Mesendoderm (in vitro differentiated cells): Measurements from ENCODE around the gene TNRC6B.
"Not testable (repeated sequence)": the region's sequence is repeated elsewhere in the genome, so short reads cannot be mapped to it uniquely, and the experiment has no call there.

Source experiments
- DNase-seq: peaks from one replicate; pipeline ENCODE4 v3.0.0; 2013
- H2AK5ac ChIP-seq: 2 replicates; pipeline ENCODE4 v1.6.1; 2013; ENCODE audit warnings: low read length, inconsistent platforms
- H2BK120ac ChIP-seq: 2 replicates; pipeline ENCODE4 v1.6.1; 2013; ENCODE audit warnings: low read depth, mild to moderate bottlenecking, low read length, moderate library complexity, mixed read lengths
- H2BK15ac ChIP-seq: replicated peaks from 2 replicates; pipeline ENCODE4 v1.6.1; 2013; ENCODE audit warnings: low read depth, mild to moderate bottlenecking, moderate library complexity
- H2BK5ac ChIP-seq: 2 replicates; pipeline ENCODE4 v1.6.1; 2013; ENCODE audit warnings: low read length, inconsistent platforms
- H3K18ac ChIP-seq: 2 replicates; pipeline ENCODE4 v1.6.1; 2013; ENCODE audit warnings: mild to moderate bottlenecking, low read length, mixed read lengths
- H3K23ac ChIP-seq: one replicate; pipeline ENCODE4 v1.6.1; 2013; ENCODE audit warnings: low read length
- H3K27ac ChIP-seq: 2 replicates; pipeline ENCODE4 v1.5.1; 2013; ENCODE audit warnings: low read depth, mild to moderate bottlenecking, inconsistent platforms, low read length, moderate library complexity
- H3K27me3 ChIP-seq: 2 replicates; pipeline ENCODE4 v1.6.1; 2013; ENCODE audit warnings: low read length, control low read depth, mild to moderate bottlenecking, inconsistent platforms; ENCODE audit not compliant: insufficient read depth, poor library complexity
- H3K36me3 ChIP-seq: 2 replicates; pipeline ENCODE4 v1.6.1; 2013; ENCODE audit warnings: low read length, inconsistent platforms; ENCODE audit not compliant: control insufficient read depth, insufficient read depth
- H3K4ac ChIP-seq: one replicate; pipeline ENCODE4 v1.6.1; 2013; ENCODE audit warnings: low read depth, mild to moderate bottlenecking, low read length, moderate library complexity
- H3K4me1 ChIP-seq: 2 replicates; pipeline ENCODE4 v1.6.1; 2013; ENCODE audit warnings: low read depth, low read length, inconsistent platforms; ENCODE audit not compliant: control insufficient read depth
- H3K4me2 ChIP-seq: 2 replicates; pipeline ENCODE4 v1.6.1; 2013; ENCODE audit warnings: low read length
- H3K4me3 ChIP-seq: 2 replicates; pipeline ENCODE4 v1.5.1; 2013; ENCODE audit warnings: mild to moderate bottlenecking, low read length
- H3K56ac ChIP-seq: one replicate; pipeline ENCODE4 v1.6.1; 2013; ENCODE audit warnings: low read length
- H3K79me1 ChIP-seq: 2 replicates; pipeline ENCODE4 v1.6.1; 2013; ENCODE audit warnings: low read length, inconsistent platforms
- H3K79me2 ChIP-seq: 2 replicates; pipeline ENCODE4 v1.6.1; 2013; ENCODE audit warnings: mild to moderate bottlenecking, low read length; ENCODE audit not compliant: control insufficient read depth, insufficient read depth
- H3K9ac ChIP-seq: 2 replicates; pipeline ENCODE4 v1.6.1; 2013; ENCODE audit warnings: low read length, inconsistent platforms
- H4K5ac ChIP-seq: one replicate; pipeline ENCODE4 v1.6.1; 2013; ENCODE audit warnings: low read length
- H4K8ac ChIP-seq: one replicate; pipeline ENCODE4 v1.6.1; 2013; ENCODE audit warnings: low read depth, mild to moderate bottlenecking, control low read depth, low read length, moderate library complexity
- WGBS: extraction: QIAGEN DNeasy Blood & Tissue Kit; methylation state at CpG from one replicate; pipeline ENCODE4 v1.1.7; 2013; ENCODE audit warnings: low lambda C conversion rate, missing lambda C conversion rate; ENCODE audit not compliant: insufficient coverage; ENCODE audit errors: extremely low coverage; 5-methylcytosine and 5-hydroxymethylcytosine counted together

TNRC6B gene

DNA sequence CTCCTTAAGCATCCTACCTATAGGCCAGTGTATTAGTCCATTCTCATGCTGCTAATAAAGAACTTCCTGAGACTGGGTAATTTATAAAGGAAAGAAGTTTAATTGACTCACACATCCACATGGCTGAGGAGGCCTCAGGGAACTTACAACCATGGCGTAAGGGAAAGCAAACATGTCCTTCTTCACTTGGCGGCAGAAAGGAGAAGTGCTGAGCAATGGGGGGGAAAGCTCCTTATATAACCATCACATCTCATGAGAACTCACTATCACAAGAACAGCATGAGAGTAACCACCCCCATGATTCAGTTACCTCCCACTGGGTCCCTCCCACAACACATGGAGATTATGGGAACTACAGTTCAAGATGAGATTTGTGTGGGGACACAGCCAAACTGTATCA, 12.2 kb upstream of the TNRC6B start:
- not testable (repeated sequence) for H3K36me3 ChIP-seq, H3K4ac ChIP-seq, H2BK15ac ChIP-seq, H2BK120ac ChIP-seq, H3K27me3 ChIP-seq, H3K4me2 ChIP-seq, H3K23ac ChIP-seq, H3K9ac ChIP-seq, H2AK5ac ChIP-seq, H3K18ac ChIP-seq, H3K56ac ChIP-seq, H3K79me2 ChIP-seq, H2BK5ac ChIP-seq, H3K4me1 ChIP-seq, H4K5ac ChIP-seq, H4K8ac ChIP-seq, H3K27ac ChIP-seq, H3K4me3 ChIP-seq, H3K79me1 ChIP-seq
- WGBS: no CpG with 5 or more reads among the region's 2 CpGs
- DNase-seq: peak; percentile 19

GRCh38 chr22:40175611-40176244, 2.0 kb upstream of the TNRC6B start:
- Histone ChIP-seq H2AK5ac (no peak overlapping the region), H3K79me2 (peaks cover 22% of the 10 kb centered on the region), H3K4me3 (no peak overlapping the region), H3K36me3 (no peaks in the 10 kb centered on the region), H2BK120ac (no peak overlapping the region), H3K18ac (peak overlapping the region; percentile 56), H2BK15ac (no peak overlapping the region), H3K23ac (no peak overlapping the region), H3K4me2 (no peak overlapping the region), H3K9ac (no peak overlapping the region), H3K27me3 (no peaks in the 10 kb centered on the region), H3K4ac (peak overlapping the region; percentile 81), H3K27ac (no peak overlapping the region), H2BK5ac (no peak overlapping the region), H4K5ac (no peak overlapping the region), H3K56ac (no peak overlapping the region), H4K8ac (no peak overlapping the region), H3K4me1 (peaks cover 3% of the 10 kb centered on the region), H3K79me1 (no peaks in the 10 kb centered on the region)
- WGBS: no CpG with 5 or more reads among the region's 12 CpGs
- no peak for DNase-seq

- no CpG with 5 or more reads among the region's 14 CpGs for WGBS
- H3K4ac ChIP-seq: peak overlapping the region; percentile 68
- H2AK5ac ChIP-seq: no peak overlapping the region
- H3K23ac ChIP-seq: no peak overlapping the region
- H3K4me2 ChIP-seq: peak overlapping the region; percentile 80
- peak overlapping the region; percentile 33 for H3K4me3 ChIP-seq
- H3K4me1 ChIP-seq: peaks cover 3% of the 10 kb centered on the region
- H3K79me2 ChIP-seq: peaks cover 36% of the 10 kb centered on the region
- no peaks in the 10 kb centered on the region for H3K36me3 ChIP-seq
- no peak overlapping the region for H3K18ac ChIP-seq
- peak; percentile 90 for DNase-seq
- H3K27me3 ChIP-seq: no peaks in the 10 kb centered on the region
- H3K56ac ChIP-seq: peak overlapping the region; percentile 78
- H2BK120ac ChIP-seq: no peak overlapping the region
- H4K5ac ChIP-seq: no peak overlapping the region
- peak overlapping the region; percentile 49 for H3K27ac ChIP-seq
- peak overlapping the region; percentile 93 for H2BK15ac ChIP-seq
- H4K8ac ChIP-seq: no peak overlapping the region
- peak overlapping the region; percentile 55 for H3K9ac ChIP-seq
- peak overlapping the region; percentile 23 for H2BK5ac ChIP-seq
- H3K79me1 ChIP-seq: no peaks in the 10 kb centered on the region
Measured at GRCh38 chr22:40176921-40177737, 596 bp upstream of the TNRC6B start.

GRCh38 chr22:40178417-40179409, 988 bp downstream of the TNRC6B start:
- Histone ChIP-seq H3K56ac (peak overlapping the region; percentile 94), H2BK5ac (peak overlapping the region; percentile 69), H3K27me3 (no peaks in the 10 kb centered on the region), H2AK5ac (peak overlapping the region; percentile 60), H4K8ac (no peak overlapping the region), H3K79me2 (peaks cover 49% of the 10 kb centered on the region), H3K23ac (no peak overlapping the region), H3K4me2 (peak overlapping the region; percentile 92), H2BK15ac (peak overlapping the region; percentile 94), H3K36me3 (no peaks in the 10 kb centered on the region), H3K27ac (peak overlapping the region; percentile 82), H3K4ac (peak overlapping the region; percentile 96), H3K18ac (peak overlapping the region; percentile 96), H4K5ac (no peak overlapping the region), H3K4me1 (peaks cover 7% of the 10 kb centered on the region), H3K79me1 (no peaks in the 10 kb centered on the region), H3K9ac (peak overlapping the region; percentile 89), H3K4me3 (peak overlapping the region; percentile 75), H2BK120ac (no peak overlapping the region)
- DNase-seq: peak; percentile 94
- WGBS: no CpG with 5 or more reads among the region's 17 CpGs

DNA sequence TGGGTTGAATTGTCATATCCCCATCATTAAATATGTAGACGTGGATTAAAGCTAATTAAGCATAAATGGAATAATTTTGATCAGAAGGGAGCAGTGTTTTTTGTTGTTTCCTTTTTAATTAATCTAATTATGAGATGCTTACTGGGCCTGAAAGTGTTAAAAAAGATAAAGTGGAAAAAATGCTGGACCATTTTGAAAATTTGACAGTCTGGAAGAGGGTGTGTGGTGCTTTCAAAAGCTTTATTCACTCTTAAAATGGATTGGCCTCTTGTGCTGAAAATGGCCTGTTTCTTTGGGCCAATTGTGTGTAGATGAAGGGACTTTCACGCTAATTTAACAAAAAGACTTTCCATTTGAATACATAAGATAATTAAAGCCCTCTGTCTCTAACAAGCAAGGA, 1.8 kb downstream of the TNRC6B start:
- peaks cover 7% of the 10 kb centered on the region for H3K4me1 ChIP-seq
- H2BK15ac ChIP-seq: no peak overlapping the region
- no peaks in the 10 kb centered on the region for H3K79me1 ChIP-seq
- no peak overlapping the region for H3K18ac ChIP-seq
- H3K4me2 ChIP-seq: no peak overlapping the region
- peaks cover 57% of the 10 kb centered on the region for H3K79me2 ChIP-seq
- no peak overlapping the region for H3K4ac ChIP-seq
- WGBS: no CpG with 5 or more reads among the region's 2 CpGs
- H4K8ac ChIP-seq: no peak overlapping the region
- DNase-seq: peak; percentile 41
- H4K5ac ChIP-seq: no peak overlapping the region
- no peak overlapping the region for H2BK120ac ChIP-seq
- no peaks in the 10 kb centered on the region for H3K27me3 ChIP-seq
- H3K9ac ChIP-seq: peak overlapping the region; percentile 33
- no peak overlapping the region for H3K56ac ChIP-seq
- no peak overlapping the region for H3K4me3 ChIP-seq
- H3K36me3 ChIP-seq: no peaks in the 10 kb centered on the region
- H2BK5ac ChIP-seq: no peak overlapping the region
- no peak overlapping the region for H3K23ac ChIP-seq
- H2AK5ac ChIP-seq: no peak overlapping the region
- H3K27ac ChIP-seq: no peak overlapping the region
